Tibial artery (tissue), 4 donors: ENCODE data around the gene SGCB.

Experiments used
- DNase-seq, 2 donors: peaks; one replicate each; pipeline ENCODE4 v3.0.0-alpha.2; 2019
- H3K27ac ChIP-seq, 2 donors: fragments of 200-600 bp; sonication (generic) in 1 of 2; 1 replicate in 1 of 2; 2 replicates in 1 of 2; pipeline ENCODE4 v1.5.1; 2018 to 2019; ENCODE audit warnings: mild to moderate bottlenecking in 1 of 2
- H3K27me3 ChIP-seq, 2 donors: fragments of 200-600 bp; sonication (generic) in 1 of 2; one replicate each; pipeline versions ENCODE4 v1.5.1 to v1.6.0; 2016 to 2019
- H3K36me3 ChIP-seq, 3 donors: fragments of 200-600 bp; sonication (generic) in 2 of 3; one replicate each; pipeline ENCODE4 v1.5.1; 2016 to 2019; ENCODE audit warnings: mild to moderate bottlenecking in 2 of 3
- H3K4me1 ChIP-seq, 4 donors: fragments of 200-600 bp; sonication (generic) in 2 of 4; 1 replicate in 3 of 4; 2 replicates in 1 of 4; pipeline ENCODE4 v1.5.1; 2016 to 2019
- H3K4me3 ChIP-seq, 2 donors: fragments of 200-600 bp; sonication (generic) in 1 of 2; 1 replicate in 1 of 2; 2 replicates in 1 of 2; pipeline ENCODE4 v1.5.1; 2018 to 2019; ENCODE audit warnings: mild to moderate bottlenecking in 2 of 2
- H3K9me3 ChIP-seq, 3 donors: fragments of 200-600 bp; sonication (generic) in 1 of 3; one replicate each; pipeline ENCODE4 v1.5.1; 2016 to 2019
- intact Hi-C: fragments of 100-400 bp; cut with DNase I; formaldehyde crosslinking; loops from one replicate; pipeline ENCODE4 v1.15.0; 2023; ENCODE audit warnings: low total_unique reads
- TF ChIP-seq, protein P1 (sequence below), 2 experiments: fragments of 200-600 bp in 1 of 2; fragments of 450-650 bp in 1 of 2; IDR thresholded peaks; one replicate each; pipeline ENCODE4 v1.5.1; 2017 to 2019; ENCODE audit warnings: antibody characterized with exemption in 2 of 2, mild to moderate bottlenecking in 1 of 2, moderate library complexity in 1 of 2

The SGCB gene

DNA sequence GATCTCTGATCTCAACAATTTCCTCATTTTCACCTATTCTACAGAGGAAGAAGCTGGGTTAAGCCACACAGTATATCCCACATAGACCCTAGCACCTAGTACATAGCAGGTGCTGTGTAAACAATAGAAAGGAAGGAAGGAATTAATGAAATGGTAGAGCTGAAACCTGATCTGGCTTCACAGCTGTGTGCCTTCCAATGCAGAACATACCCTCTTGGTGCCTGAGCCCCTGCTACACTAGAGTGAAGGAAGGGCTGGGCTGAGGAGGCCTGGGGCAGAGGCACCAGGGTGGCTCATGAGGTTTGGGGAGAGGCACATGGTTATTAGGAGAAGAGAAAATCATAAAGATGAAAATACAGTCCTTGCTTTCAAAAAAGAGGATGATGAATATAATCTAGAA, 39.3 kb downstream of the SGCB start:
- peaks cover 0 to 5% (median 0%) of the 10 kb centered on the region in 3 donors for H3K36me3 ChIP-seq
- no peak overlapping the region for H3K4me3 ChIP-seq
- no peak overlapping the region for H3K27ac ChIP-seq
- no peaks in the 10 kb centered on the region for H3K27me3 ChIP-seq
- intact Hi-C loops, result no loop called here
- peaks cover 0 to 7% (median 0%) of the 10 kb centered on the region in 3 donors for H3K9me3 ChIP-seq
- TF ChIP-seq, protein P1, sequence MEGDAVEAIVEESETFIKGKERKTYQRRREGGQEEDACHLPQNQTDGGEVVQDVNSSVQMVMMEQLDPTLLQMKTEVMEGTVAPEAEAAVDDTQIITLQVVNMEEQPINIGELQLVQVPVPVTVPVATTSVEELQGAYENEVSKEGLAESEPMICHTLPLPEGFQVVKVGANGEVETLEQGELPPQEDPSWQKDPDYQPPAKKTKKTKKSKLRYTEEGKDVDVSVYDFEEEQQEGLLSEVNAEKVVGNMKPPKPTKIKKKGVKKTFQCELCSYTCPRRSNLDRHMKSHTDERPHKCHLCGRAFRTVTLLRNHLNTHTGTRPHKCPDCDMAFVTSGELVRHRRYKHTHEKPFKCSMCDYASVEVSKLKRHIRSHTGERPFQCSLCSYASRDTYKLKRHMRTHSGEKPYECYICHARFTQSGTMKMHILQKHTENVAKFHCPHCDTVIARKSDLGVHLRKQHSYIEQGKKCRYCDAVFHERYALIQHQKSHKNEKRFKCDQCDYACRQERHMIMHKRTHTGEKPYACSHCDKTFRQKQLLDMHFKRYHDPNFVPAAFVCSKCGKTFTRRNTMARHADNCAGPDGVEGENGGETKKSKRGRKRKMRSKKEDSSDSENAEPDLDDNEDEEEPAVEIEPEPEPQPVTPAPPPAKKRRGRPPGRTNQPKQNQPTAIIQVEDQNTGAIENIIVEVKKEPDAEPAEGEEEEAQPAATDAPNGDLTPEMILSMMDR (IDR thresholded peaks at IDR 0.05), result no peak
- DNase-seq, result no peak
- no peaks in the 10 kb centered on the region for H3K4me1 ChIP-seq

DNA sequence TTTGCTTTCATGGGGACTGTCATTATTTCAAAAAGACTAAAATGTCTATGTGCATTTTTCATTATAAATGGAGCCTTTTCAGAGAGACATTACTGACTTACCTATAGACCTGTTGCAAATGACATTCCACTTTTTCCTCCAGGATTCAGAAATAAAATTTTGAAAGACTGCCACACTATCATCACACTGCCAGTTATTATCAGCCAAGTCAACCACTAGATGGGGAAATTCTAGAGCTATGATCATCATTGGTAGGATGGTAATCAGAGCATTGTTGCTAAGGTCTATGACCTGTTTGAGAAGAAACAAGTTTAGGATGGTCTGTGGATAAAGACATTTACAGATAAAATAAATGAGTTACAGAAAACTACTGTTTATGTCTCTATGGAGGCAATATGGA, 40.5 kb downstream of the SGCB start:
- Histone ChIP-seq H3K36me3 (peaks cover 0 to 5% (median 0%) of the 10 kb centered on the region in 3 donors), H3K4me1 (no peaks in the 10 kb centered on the region), H3K27me3 (no peaks in the 10 kb centered on the region), H3K9me3 (peaks cover 0 to 7% (median 0%) of the 10 kb centered on the region in 3 donors), H3K27ac (no peak overlapping the region), H3K4me3 (no peak overlapping the region)
- TF ChIP-seq, protein P1 (IDR thresholded peaks at IDR 0.05), result no peak
- intact Hi-C loops, result no loop called here
- no peak for DNase-seq

DNA sequence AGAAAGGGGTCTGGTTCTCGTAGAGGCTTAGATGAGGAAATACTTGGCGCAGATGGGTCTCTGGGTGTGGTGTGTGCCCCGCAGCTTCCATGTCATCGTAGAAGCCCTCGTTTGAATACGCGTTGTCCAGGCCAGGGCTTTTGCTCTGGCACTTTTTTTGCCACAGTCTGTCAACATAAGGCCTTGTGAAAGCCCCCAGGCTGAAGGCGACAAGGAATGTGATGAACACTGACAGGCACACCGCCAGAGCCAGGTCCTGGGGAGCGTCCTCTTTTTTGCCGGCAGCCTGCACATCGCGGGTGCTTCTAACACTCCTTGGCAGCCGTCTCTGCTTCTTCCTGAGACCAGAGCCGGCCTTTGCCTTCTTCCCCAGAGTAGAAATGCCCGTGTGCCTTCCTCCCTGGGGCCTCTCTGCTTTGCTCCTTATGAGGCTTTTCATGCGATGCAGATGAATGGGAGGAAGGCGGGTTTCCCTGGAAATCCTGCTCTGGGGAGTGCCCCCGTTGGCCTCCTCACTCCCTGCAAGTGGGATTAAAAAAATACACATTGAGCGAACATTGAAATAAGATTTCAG, 42.4 kb downstream of the SGCB start:
- Histone ChIP-seq H3K9me3 (peaks cover 0 to 11% (median 7%) of the 10 kb centered on the region in 3 donors), H3K27me3 (no peaks in the 10 kb centered on the region), H3K4me3 (no peak overlapping the region), H3K4me1 (no peaks in the 10 kb centered on the region), H3K36me3 (peaks cover 0 to 5% (median 0%) of the 10 kb centered on the region in 3 donors), H3K27ac (no peak overlapping the region)
- intact Hi-C loops, result no loop called here
- no peak for DNase-seq
- TF ChIP-seq, protein P1 (IDR thresholded peaks at IDR 0.05), result no peak
